GM23248 (cell line): ENCODE data around the gene NSD1. TPM values are rescaled to one million over a fixed set of nuclear protein-coding genes. Genes with fewer than 3 reads are reported as not detected.
A peak's percentile ranks its signal among the peaks of the same experiment; 100 is the strongest.

ENCODE experiments used
- DNase-seq: peaks from one replicate; pipeline ENCODE4 v3.0.0-alpha.2; 2015
- H2AFZ ChIP-seq: fragments of 200-600 bp; sonication (generic); 2 replicates; pipeline ENCODE4 v1.6.1; 2016; ENCODE audit warnings: antibody characterized with exemption
- H3F3A ChIP-seq: fragments of 200-600 bp; sonication (generic); 2 replicates; pipeline ENCODE4 v1.6.1; 2016; ENCODE audit warnings: mild to moderate bottlenecking, antibody characterized with exemption, mixed run types; ENCODE audit not compliant: insufficient read depth
- H3K27ac ChIP-seq: fragments of 200-600 bp; sonication (generic); 2 replicates; pipeline ENCODE4 v1.5.1; 2016; ENCODE audit warnings: mild to moderate bottlenecking
- H3K27me3 ChIP-seq: fragments of 200-600 bp; sonication (generic); replicated peaks from 2 replicates; pipeline ENCODE4 v1.6.1; 2016; ENCODE audit warnings: mild to moderate bottlenecking; ENCODE audit not compliant: insufficient read depth
- H3K36me3 ChIP-seq: fragments of 200-600 bp; sonication (generic); 2 replicates; pipeline ENCODE4 v1.6.1; 2016; ENCODE audit warnings: low read depth, mild to moderate bottlenecking
- H3K4me1 ChIP-seq: fragments of 200-600 bp; sonication (generic); 2 replicates; pipeline ENCODE4 v1.6.1; 2016; ENCODE audit warnings: mild to moderate bottlenecking; ENCODE audit not compliant: insufficient read depth
- H3K4me2 ChIP-seq: fragments of 200-600 bp; sonication (generic); one replicate; pipeline ENCODE4 v1.6.1; 2016; ENCODE audit warnings: mild to moderate bottlenecking; ENCODE audit not compliant: unreplicated experiment
- H3K4me3 ChIP-seq: fragments of 200-600 bp; sonication (generic); 2 replicates; pipeline ENCODE4 v1.5.1; 2016; ENCODE audit warnings: mild to moderate bottlenecking
- H3K79me2 ChIP-seq: fragments of 200-600 bp; sonication (generic); 2 replicates; pipeline ENCODE4 v1.6.1; 2016; ENCODE audit warnings: mild to moderate bottlenecking; ENCODE audit not compliant: insufficient read depth
- H3K9ac ChIP-seq: fragments of 200-600 bp; sonication (generic); 2 replicates; pipeline ENCODE4 v1.6.1; 2016; ENCODE audit warnings: mild to moderate bottlenecking
- H3K9me2 ChIP-seq: fragments of 200-600 bp; sonication (generic); 2 replicates; pipeline ENCODE4 v1.6.1; 2016; ENCODE audit warnings: mixed run types, mild to moderate bottlenecking, moderate library complexity; ENCODE audit not compliant: insufficient read depth
- H3K9me3 ChIP-seq: fragments of 200-600 bp; sonication (generic); one replicate; pipeline ENCODE4 v1.6.1; 2017; ENCODE audit warnings: low read depth
- H4K20me1 ChIP-seq: fragments of 200-600 bp; sonication (generic); 2 replicates; pipeline ENCODE4 v1.6.0; 2016; ENCODE audit not compliant: insufficient read depth
- EZH2 ChIP-seq: fragments of 200-600 bp; sonication (generic); IDR thresholded peaks from 2 replicates; pipeline ENCODE4 v1.6.1; 2018; ENCODE audit warnings: antibody characterized with exemption, mild to moderate bottlenecking; ENCODE audit not compliant: insufficient read depth, poor library complexity, severe bottlenecking
- EZH2phosphoT487 ChIP-seq: fragments of 200-600 bp; sonication (generic); IDR thresholded peaks from 2 replicates; pipeline ENCODE4 v1.6.1; 2018; ENCODE audit warnings: antibody characterized with exemption, moderate library complexity, mild to moderate bottlenecking, low read depth; ENCODE audit not compliant: insufficient read depth
- WGBS, 2 experiments: methylation state at CpG; one replicate each; pipeline ENCODE4 v1.1.6; 2015 to 2017; ENCODE audit warnings: low lambda C conversion rate in 2 of 2, low coverage in 1 of 2; ENCODE audit errors: missing lambda C conversion rate in 2 of 2; 5-methylcytosine and 5-hydroxymethylcytosine counted together
- in situ Hi-C: fragments of 300-500 bp; cut with MboI; formaldehyde crosslinking; loops from 2 replicates; pipeline ENCODE4 v1.15.0; 2020
- polyA plus RNA-seq: library from polyadenylated mRNA; unstranded; fragments of >200 nt; fragmentation: Nextera tagmentation; extraction: Ambion mirVana; gene quantifications from 2 replicates; pipeline ENCODE4 v1.2.1, GENCODE V29; 2016
- total RNA-seq: library from RNA; depleted of rRNA; stranded (reverse); fragments of >200 nt; shearing (Covaris generic); gene quantifications from 2 replicates; pipeline ENCODE4 v1.2.3, GENCODE V29; 2014

The NSD1 gene
- total and polyA plus RNA-seq, 2 experiments from 2014 or later, result 25.9 to 31.9 TPM

DNA sequence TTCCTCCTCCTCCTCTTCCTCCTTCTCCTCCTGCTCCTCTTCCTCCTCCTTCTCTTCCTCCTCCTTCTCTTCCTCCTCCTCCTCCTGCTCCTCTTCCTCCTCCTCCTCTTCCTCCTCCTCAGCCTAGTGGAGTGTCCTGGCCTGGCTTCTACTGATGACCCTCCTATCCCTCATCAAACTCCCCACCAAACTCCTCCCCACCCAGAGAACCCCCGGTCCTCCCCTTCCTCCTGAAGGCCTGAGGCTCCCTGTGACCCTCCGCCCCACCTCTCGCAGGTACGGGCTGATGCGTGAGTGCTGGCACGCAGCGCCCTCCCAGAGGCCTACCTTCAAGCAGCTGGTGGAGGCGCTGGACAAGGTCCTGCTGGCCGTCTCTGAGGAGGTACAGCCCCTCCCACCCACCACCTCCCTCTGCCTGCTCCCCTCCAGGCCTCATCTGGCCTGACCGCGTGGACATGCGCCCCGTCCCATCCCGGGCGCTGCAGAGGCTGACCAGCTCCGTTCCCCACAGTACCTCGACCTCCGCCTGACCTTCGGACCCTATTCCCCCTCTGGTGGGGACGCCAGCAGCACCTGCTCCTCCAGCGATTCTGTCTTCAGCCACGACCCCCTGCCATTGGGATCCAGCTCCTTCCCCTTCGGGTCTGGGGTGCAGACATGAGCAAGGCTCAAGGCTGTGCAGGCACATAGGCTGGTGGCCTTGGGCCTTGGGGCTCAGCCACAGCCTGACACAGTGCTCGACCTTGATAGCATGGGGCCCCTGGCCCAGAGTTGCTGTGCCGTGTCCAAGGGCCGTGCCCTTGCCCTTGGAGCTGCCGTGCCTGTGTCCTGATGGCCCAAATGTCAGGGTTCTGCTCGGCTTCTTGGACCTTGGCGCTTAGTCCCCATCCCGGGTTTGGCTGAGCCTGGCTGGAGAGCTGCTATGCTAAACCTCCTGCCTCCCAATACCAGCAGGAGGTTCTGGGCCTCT lies 36.3 kb upstream of the NSD1 start:
- Histone ChIP-seq H3K4me2 (no peak overlapping the region), H4K20me1 (no peaks in the 10 kb centered on the region), H3K9me3 (no peaks in the 10 kb centered on the region), H3F3A (no peaks in the 10 kb centered on the region), H3K27ac (no peak overlapping the region), H3K79me2 (no peaks in the 10 kb centered on the region), H3K4me1 (no peaks in the 10 kb centered on the region), H2AFZ (no peak overlapping the region), H3K9me2 (no peaks in the 10 kb centered on the region), H3K36me3 (no peaks in the 10 kb centered on the region), H3K27me3 (no peaks in the 10 kb centered on the region), H3K9ac (no peak overlapping the region), H3K4me3 (no peak overlapping the region)
- DNase-seq, result no peak
- in situ Hi-C loops, result no loop called here
- no peak for TF ChIP-seq EZH2
- TF ChIP-seq EZH2phosphoT487, result no peak
- WGBS, 2 experiments, result 88 to 89% methylated on average over 21 to 30 of the region's 30 CpGs

GRCh38 chr5:177098120-177098469 lies 35.5 kb upstream of the NSD1 start:
- Histone ChIP-seq H3K4me1 (no peaks in the 10 kb centered on the region), H3F3A (no peaks in the 10 kb centered on the region), H4K20me1 (no peaks in the 10 kb centered on the region), H3K9ac (no peak overlapping the region), H3K36me3 (no peaks in the 10 kb centered on the region), H3K27me3 (no peaks in the 10 kb centered on the region; the same call in 1 of the 2 replicates), H3K9me3 (no peaks in the 10 kb centered on the region), H2AFZ (no peak overlapping the region), H3K4me2 (no peak overlapping the region), H3K9me2 (no peaks in the 10 kb centered on the region), H3K27ac (no peak overlapping the region), H3K79me2 (no peaks in the 10 kb centered on the region), H3K4me3 (no peak overlapping the region)
- 67 to 75% methylated on average over 6 of the region's 6 CpGs for WGBS, 2 experiments
- in situ Hi-C loops, result no loop called here
- TF ChIP-seq EZH2 (no peak), EZH2phosphoT487 (no peak)
- no peak for DNase-seq

DNA sequence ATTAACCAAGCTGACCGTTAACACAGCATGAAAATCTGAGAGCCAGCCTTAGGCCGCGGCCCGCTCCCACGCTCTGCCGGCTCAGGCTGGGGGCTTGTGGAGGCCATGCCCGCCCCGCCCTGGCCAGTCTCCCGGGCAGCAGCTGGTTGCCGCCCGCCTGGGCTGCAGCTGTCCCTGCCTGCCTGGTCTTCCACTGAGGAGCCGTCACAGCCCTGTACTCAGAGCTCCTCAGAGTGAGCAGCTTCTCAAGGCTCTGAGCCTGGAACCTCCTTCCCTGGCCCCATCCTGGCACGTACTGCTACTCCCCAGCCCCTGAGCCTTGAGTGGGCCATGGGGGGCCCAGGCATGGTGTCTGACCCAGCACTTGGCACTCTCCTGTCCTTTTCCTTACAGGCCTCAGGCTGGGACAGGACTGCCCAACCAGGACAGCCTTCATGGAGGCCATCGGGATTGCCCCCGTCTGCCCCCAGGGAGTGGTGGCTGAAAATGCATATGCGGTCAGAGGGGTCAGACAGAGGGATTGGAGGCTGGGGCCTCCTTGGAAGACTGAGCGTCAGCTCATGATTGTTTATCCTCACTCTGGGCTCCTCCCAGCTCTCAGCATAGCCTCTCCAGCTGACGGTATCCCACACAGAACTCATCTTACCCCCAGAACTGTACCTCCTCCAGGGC lies 35.0 kb upstream of the NSD1 start:
- Histone ChIP-seq H3K9me3 (no peaks in the 10 kb centered on the region), H3K4me3 (no peak overlapping the region), H3K9me2 (no peaks in the 10 kb centered on the region), H3K79me2 (no peaks in the 10 kb centered on the region), H3K36me3 (no peaks in the 10 kb centered on the region), H3K9ac (no peak overlapping the region), H2AFZ (no peak overlapping the region), H3K27ac (no peak overlapping the region), H3K4me1 (no peaks in the 10 kb centered on the region), H3K4me2 (no peak overlapping the region), H4K20me1 (no peaks in the 10 kb centered on the region), H3K27me3 (peaks cover under 1% of the 10 kb centered on the region; the same call in 1 of the 2 replicates), H3F3A (no peaks in the 10 kb centered on the region)
- DNase-seq, result peak; percentile 51
- in situ Hi-C loops, result no loop called here
- TF ChIP-seq EZH2, result no peak
- 31 to 38% methylated on average over 10 to 13 of the region's 18 CpGs for WGBS, 2 experiments

DNA sequence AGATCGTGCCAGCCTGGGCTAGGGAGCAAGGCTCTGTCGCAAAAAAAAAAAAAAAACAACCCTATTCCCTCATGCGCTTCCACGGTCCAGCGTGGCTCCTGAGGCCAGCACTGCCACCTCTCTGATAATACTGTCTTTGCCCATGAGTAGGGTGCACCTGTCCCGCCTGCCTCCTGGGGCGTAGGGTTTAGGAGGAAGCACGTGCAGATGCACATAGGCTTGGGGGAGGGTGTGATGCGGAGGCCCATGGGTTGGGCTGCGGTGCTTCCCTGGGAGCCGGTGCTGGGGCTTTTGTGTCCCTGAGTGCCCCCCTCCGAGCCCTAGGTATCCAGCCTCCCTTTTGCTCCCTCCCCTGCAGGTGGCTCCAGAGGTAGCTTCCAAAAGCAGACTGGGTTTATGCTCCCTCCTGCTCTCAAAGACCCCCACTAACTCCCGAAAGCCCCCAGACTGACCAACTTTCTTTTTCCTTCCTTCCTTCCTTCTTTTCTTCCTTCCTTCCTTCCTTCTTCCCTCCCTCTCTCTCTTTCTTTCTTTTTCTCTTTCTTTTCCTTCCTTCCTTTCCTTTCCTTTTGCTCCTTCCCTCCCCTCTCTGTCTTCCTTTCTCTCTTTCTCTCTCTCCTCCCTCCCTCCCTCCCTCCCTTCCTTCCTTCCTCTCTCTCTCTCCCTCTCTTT lies 34.0 kb upstream of the NSD1 start:
- Histone ChIP-seq H2AFZ (no peak overlapping the region), H3K4me1 (no peaks in the 10 kb centered on the region), H3K4me2 (no peak overlapping the region), H3K9ac (no peak overlapping the region), H3K27ac (no peak overlapping the region), H3K79me2 (no peaks in the 10 kb centered on the region), H3K9me3 (no peaks in the 10 kb centered on the region), H3K9me2 (no peaks in the 10 kb centered on the region), H3K36me3 (no peaks in the 10 kb centered on the region), H3K27me3 (peaks cover 10% of the 10 kb centered on the region; the same call in 1 of the 2 replicates), H3K4me3 (no peak overlapping the region), H3F3A (no peaks in the 10 kb centered on the region), H4K20me1 (no peaks in the 10 kb centered on the region)
- no peak for DNase-seq
- in situ Hi-C loops, result no loop called here
- TF ChIP-seq EZH2 (no peak), EZH2phosphoT487 (no peak)
- 86 to 94% methylated on average over 12 to 13 of the region's 13 CpGs for WGBS, 2 experiments
